Immature natural killer cell (primary cell): ENCODE measurements around the gene STYXL2. TPM values are rescaled to one million over a fixed set of nuclear protein-coding genes. Genes with fewer than 3 reads are reported as not detected.

Source experiments
- DNase-seq, 3 donors: peaks; one replicate each; pipeline ENCODE4 v3.0.0; 2022; ENCODE audit warnings: mixed read lengths in 1 of 3
- H3K27ac Mint-ChIP-seq, 6 donors: one replicate each; pipeline ENCODE4 v1.8.0; 2020; ENCODE audit warnings: mixed read lengths in 6 of 6, mild to moderate bottlenecking in 5 of 6, inconsistent platforms in 4 of 6, moderate library complexity in 3 of 6
- H3K27me3 Mint-ChIP-seq, 3 donors: one replicate each; pipeline ENCODE4 v1.8.0; 2020 to 2021; ENCODE audit warnings: low read depth in 3 of 3, mild to moderate bottlenecking in 3 of 3, mixed read lengths in 3 of 3, moderate library complexity in 3 of 3, inconsistent platforms in 1 of 3
- H3K36me3 Mint-ChIP-seq, 3 donors: one replicate each; pipeline ENCODE4 v1.8.0; 2020; ENCODE audit warnings: mixed read lengths in 3 of 3, inconsistent platforms in 2 of 3, mild to moderate bottlenecking in 2 of 3
- H3K4me1 Mint-ChIP-seq, 2 donors: one replicate each; pipeline ENCODE4 v1.8.0; 2020; ENCODE audit warnings: inconsistent platforms in 2 of 2, mild to moderate bottlenecking in 2 of 2, mixed read lengths in 2 of 2, moderate library complexity in 1 of 2
- H3K4me3 Mint-ChIP-seq, 5 donors: one replicate each; pipeline ENCODE4 v1.8.0; 2020; ENCODE audit warnings: mild to moderate bottlenecking in 5 of 5, mixed read lengths in 5 of 5, inconsistent platforms in 3 of 5, moderate library complexity in 3 of 5
- H3K9me3 Mint-ChIP-seq, 6 donors: one replicate each; pipeline ENCODE4 v1.8.0; 2020; ENCODE audit warnings: mild to moderate bottlenecking in 6 of 6, mixed read lengths in 6 of 6, inconsistent platforms in 4 of 6, moderate library complexity in 3 of 6
- polyA plus RNA-seq, 3 donors: library from polyadenylated mRNA; unstranded; fragments of 300-500 nt; fragmentation: Illumina TruSeq; gene quantifications; one replicate each; pipeline ENCODE4 v1.2.3, GENCODE V29; 2021

Gene STYXL2
- polyA plus RNA-seq, 3 donors from 2014 or later = not detected

- H3K27me3 Mint-ChIP-seq = peaks cover 0 to 10% (median 9%) of the 10 kb centered on the region in 3 donors
- DNase-seq = peak; percentile 36 to 42 (median 39)
- peak overlapping the region; percentile 86 to 94 (median 93) for H3K4me3 Mint-ChIP-seq
- peak overlapping the region in 3 of 6 donors; percentile 7 to 81 (median 17) for H3K27ac Mint-ChIP-seq
- H3K9me3 Mint-ChIP-seq = no peaks in the 10 kb centered on the region
- H3K36me3 Mint-ChIP-seq = no peaks in the 10 kb centered on the region
- peaks cover 13 to 22% of the 10 kb centered on the region in 2 donors for H3K4me1 Mint-ChIP-seq
Measured at GRCh38 chr1:167121375-167122120, 27.7 kb downstream of the STYXL2 start.

- Mint-ChIP-seq H3K4me3 (peak overlapping the region; percentile 86 to 94 (median 93)), H3K36me3 (no peaks in the 10 kb centered on the region), H3K4me1 (peaks cover 13 to 22% of the 10 kb centered on the region in 2 donors), H3K27ac (peak overlapping the region in 2 of 6 donors; percentile 7 to 30), H3K9me3 (no peaks in the 10 kb centered on the region), H3K27me3 (peaks cover 0 to 10% (median 7%) of the 10 kb centered on the region in 3 donors)
- no peak for DNase-seq
Measured at GRCh38 chr1:167122121-167122480, 28.2 kb downstream of the STYXL2 start.

- Mint-ChIP-seq H3K4me3 (peak overlapping the region in 2 of 5 donors; percentile 90 to 94), H3K9me3 (no peaks in the 10 kb centered on the region)
Measured at GRCh38 chr1:167122568-167122967, 28.7 kb downstream of the STYXL2 start.

GRCh38 chr1:167126317-167126716 lies 32.4 kb downstream of the STYXL2 start:
- H3K27me3 Mint-ChIP-seq = peaks cover 0 to 11% (median 3%) of the 10 kb centered on the region in 3 donors
- DNase-seq = no peak
- no peaks in the 10 kb centered on the region for H3K36me3 Mint-ChIP-seq
- no peak overlapping the region for H3K4me3 Mint-ChIP-seq
- H3K9me3 Mint-ChIP-seq = no peaks in the 10 kb centered on the region
- H3K4me1 Mint-ChIP-seq = peaks cover 7 to 16% of the 10 kb centered on the region in 2 donors
- H3K27ac Mint-ChIP-seq = no peak overlapping the region

More at GRCh38 chr1:167122568-167122967, 28.7 kb downstream of the STYXL2 start:
- peaks cover 0 to 10% (median 7%) of the 10 kb centered on the region in 3 donors for H3K27me3 Mint-ChIP-seq
- H3K27ac Mint-ChIP-seq = peak overlapping the region in 1 of 6 donors; percentile 55
- no peaks in the 10 kb centered on the region for H3K36me3 Mint-ChIP-seq
- no peak for DNase-seq
- peaks cover 13 to 22% of the 10 kb centered on the region in 2 donors for H3K4me1 Mint-ChIP-seq

GRCh38 chr1:167126811-167127210 lies 32.9 kb downstream of the STYXL2 start:
- H3K27me3 Mint-ChIP-seq = peaks cover 0 to 12% (median 3%) of the 10 kb centered on the region in 3 donors
- peaks cover 2 to 11% of the 10 kb centered on the region in 2 donors for H3K4me1 Mint-ChIP-seq
- no peaks in the 10 kb centered on the region for H3K9me3 Mint-ChIP-seq
- H3K4me3 Mint-ChIP-seq = no peak overlapping the region
- no peak for DNase-seq
- H3K27ac Mint-ChIP-seq = no peak overlapping the region
- no peaks in the 10 kb centered on the region for H3K36me3 Mint-ChIP-seq

GRCh38 chr1:167127236-167127635 lies 33.4 kb downstream of the STYXL2 start:
- peaks cover 3 to 12% (median 3%) of the 10 kb centered on the region in 3 donors for H3K27me3 Mint-ChIP-seq
- H3K36me3 Mint-ChIP-seq = no peaks in the 10 kb centered on the region

GRCh38 chr1:167127661-167128060 lies 33.8 kb downstream of the STYXL2 start:
- Mint-ChIP-seq H3K27ac (no peak overlapping the region), H3K9me3 (no peaks in the 10 kb centered on the region), H3K27me3 (peaks cover 5 to 12% (median 5%) of the 10 kb centered on the region in 3 donors)

More at GRCh38 chr1:167127236-167127635, 33.4 kb downstream of the STYXL2 start:
- DNase-seq = no peak
- H3K27ac Mint-ChIP-seq = no peak overlapping the region
- H3K9me3 Mint-ChIP-seq = no peaks in the 10 kb centered on the region
- no peak overlapping the region for H3K4me3 Mint-ChIP-seq
- H3K4me1 Mint-ChIP-seq = peaks cover 0 to 7% of the 10 kb centered on the region in 2 donors

GRCh38 chr1:167128261-167129227 lies 34.7 kb downstream of the STYXL2 start:
- peak in 1 of 3 donors; percentile 32 for DNase-seq
- Mint-ChIP-seq H3K27me3 (peaks cover 5 to 12% (median 6%) of the 10 kb centered on the region in 3 donors), H3K36me3 (no peaks in the 10 kb centered on the region)

More at GRCh38 chr1:167127661-167128060, 33.8 kb downstream of the STYXL2 start:
- no peak for DNase-seq
- H3K4me1 Mint-ChIP-seq = peaks cover 0 to 5% of the 10 kb centered on the region in 2 donors
- H3K4me3 Mint-ChIP-seq = no peak overlapping the region
- H3K36me3 Mint-ChIP-seq = no peaks in the 10 kb centered on the region

GRCh38 chr1:167130829-167131510 lies 37.1 kb downstream of the STYXL2 start:
- Mint-ChIP-seq H3K36me3 (no peaks in the 10 kb centered on the region), H3K4me3 (no peak overlapping the region), H3K27me3 (peaks cover 3 to 9% (median 5%) of the 10 kb centered on the region in 3 donors), H3K27ac (no peak overlapping the region), H3K4me1 (no peaks in the 10 kb centered on the region), H3K9me3 (no peaks in the 10 kb centered on the region)
- DNase-seq = no peak

More at GRCh38 chr1:167128261-167129227, 34.7 kb downstream of the STYXL2 start:
- Mint-ChIP-seq H3K4me3 (no peak overlapping the region), H3K4me1 (peaks cover 0 to 5% of the 10 kb centered on the region in 2 donors), H3K9me3 (no peaks in the 10 kb centered on the region), H3K27ac (peak overlapping the region in 1 of 6 donors; percentile 2)

GRCh38 chr1:167132301-167133010 lies 38.6 kb downstream of the STYXL2 start:
- H3K36me3 Mint-ChIP-seq = no peaks in the 10 kb centered on the region
- H3K27ac Mint-ChIP-seq = no peak overlapping the region
- no peak overlapping the region for H3K4me3 Mint-ChIP-seq
- DNase-seq = no peak
- H3K4me1 Mint-ChIP-seq = no peaks in the 10 kb centered on the region
- H3K27me3 Mint-ChIP-seq = peaks cover 3 to 10% (median 5%) of the 10 kb centered on the region in 3 donors
- no peaks in the 10 kb centered on the region for H3K9me3 Mint-ChIP-seq

- H3K4me1 Mint-ChIP-seq = no peaks in the 10 kb centered on the region
- H3K27ac Mint-ChIP-seq = no peak overlapping the region
- no peaks in the 10 kb centered on the region for H3K9me3 Mint-ChIP-seq
Measured at GRCh38 chr1:167135281-167135840, 41.5 kb downstream of the STYXL2 start.

GRCh38 chr1:167136191-167136614 lies 42.3 kb downstream of the STYXL2 start:
- H3K4me3 Mint-ChIP-seq = no peak overlapping the region
- H3K4me1 Mint-ChIP-seq = no peaks in the 10 kb centered on the region
- H3K27me3 Mint-ChIP-seq = peaks cover 5 to 12% (median 5%) of the 10 kb centered on the region in 3 donors

More at GRCh38 chr1:167135281-167135840, 41.5 kb downstream of the STYXL2 start:
- no peak for DNase-seq
- Mint-ChIP-seq H3K27me3 (peaks cover 3 to 14% (median 5%) of the 10 kb centered on the region in 3 donors), H3K4me3 (no peak overlapping the region), H3K36me3 (no peaks in the 10 kb centered on the region)

More at GRCh38 chr1:167136191-167136614, 42.3 kb downstream of the STYXL2 start:
- H3K9me3 Mint-ChIP-seq = no peaks in the 10 kb centered on the region
- no peak overlapping the region for H3K27ac Mint-ChIP-seq
- H3K36me3 Mint-ChIP-seq = no peaks in the 10 kb centered on the region
- DNase-seq = no peak
